ENCODE measurements around the gene HOXA6.

HOXA6 gene

DNA sequence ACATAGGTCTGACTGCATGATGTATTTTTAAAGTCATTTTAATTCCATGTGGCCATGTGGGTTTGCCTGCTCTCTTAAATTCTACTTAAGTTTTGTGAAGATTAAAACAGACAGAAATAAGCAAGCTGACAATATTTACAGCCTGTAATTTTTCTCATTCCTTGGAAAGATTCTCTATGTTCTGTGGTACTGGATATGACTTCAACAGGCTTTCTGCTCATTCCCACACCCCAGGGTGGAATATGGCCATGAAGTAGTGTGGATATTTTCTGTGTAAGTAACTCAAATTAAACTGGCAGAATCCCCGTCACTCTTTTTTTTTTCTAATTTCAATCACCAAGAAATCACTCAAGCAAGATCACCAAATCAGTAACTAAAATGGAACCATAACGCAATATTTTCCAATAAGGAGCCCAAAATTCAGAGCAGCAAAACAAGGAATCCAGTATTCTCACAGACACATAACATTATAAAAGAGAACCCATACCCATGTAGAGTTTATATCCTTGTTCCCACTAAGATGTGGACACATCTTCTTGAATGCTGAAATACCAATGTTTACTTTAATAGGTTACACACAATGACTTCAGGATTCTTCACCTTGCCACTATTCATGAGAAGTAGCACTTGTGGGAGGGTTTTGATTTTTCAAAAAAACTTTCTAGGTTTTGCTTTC, 9.8 kb downstream of the HOXA6 start:
- no peak for DNase-seq (ENCODE audit: low read depth)

DNA sequence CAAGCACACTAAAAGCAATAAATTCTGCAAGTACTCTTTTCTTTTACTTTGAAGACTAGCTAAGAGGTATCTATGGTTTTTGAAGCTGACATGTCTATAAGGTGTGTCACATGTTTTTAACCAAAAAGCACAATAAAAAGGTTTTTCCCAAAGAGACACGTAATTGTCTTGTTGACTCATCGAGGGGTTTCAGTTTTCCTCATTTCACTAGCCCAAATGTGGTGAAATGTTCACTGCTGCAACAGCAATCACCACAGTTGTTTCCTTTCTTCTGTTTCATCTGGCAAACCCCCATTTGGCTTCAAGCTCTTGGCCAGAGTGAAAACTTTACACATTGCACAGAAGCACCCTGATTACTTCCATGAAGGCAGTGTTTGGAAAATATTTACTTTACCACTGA, 13.2 kb downstream of the HOXA6 start:
- DNase-seq (ENCODE audit: low read depth), result no peak

DNA sequence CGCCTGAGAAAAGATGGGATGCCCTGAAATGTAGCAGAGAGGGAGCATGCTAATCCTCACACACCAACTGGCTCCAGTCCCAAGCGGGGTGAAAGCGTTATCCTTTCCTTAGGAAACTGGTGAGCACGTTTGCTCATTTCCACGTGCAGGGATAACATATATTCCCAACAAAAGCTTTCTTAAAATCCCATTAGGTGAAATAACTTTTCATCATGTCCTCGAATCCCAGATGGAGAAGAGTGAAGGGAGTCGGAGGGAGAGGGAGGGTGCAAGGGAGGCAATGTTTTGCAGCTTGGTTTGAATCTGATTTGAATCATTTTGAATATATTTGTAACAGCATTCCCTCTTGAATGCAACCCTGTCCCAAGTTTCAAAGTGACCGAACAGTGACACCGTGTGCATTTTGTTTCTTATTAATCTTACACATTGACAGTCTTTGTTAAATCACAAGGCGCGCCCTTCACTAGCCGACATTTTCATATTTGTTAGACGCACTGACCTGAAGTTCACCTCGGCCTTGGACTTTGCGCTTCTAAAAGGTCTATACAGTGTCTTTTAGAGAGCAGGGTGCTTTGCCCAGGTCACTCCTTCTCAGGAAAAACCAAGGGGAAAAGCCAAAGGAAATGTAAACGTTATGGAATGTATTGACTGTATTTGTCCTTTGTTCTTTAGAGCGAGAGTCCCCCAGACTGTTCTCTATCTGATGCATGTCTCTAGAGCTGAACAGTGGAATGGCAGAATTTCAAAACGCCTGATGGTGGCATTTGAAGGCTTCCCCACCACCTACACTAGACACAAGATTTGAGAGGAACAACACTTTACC, 14.0 kb downstream of the HOXA6 start:
- no peak for DNase-seq (ENCODE audit: low read depth)

- DNase-seq (ENCODE audit: low read depth), result no peak
Observed at GRCh38 chr7:27132978-27133377, 14.6 kb downstream of the HOXA6 start.

DNA sequence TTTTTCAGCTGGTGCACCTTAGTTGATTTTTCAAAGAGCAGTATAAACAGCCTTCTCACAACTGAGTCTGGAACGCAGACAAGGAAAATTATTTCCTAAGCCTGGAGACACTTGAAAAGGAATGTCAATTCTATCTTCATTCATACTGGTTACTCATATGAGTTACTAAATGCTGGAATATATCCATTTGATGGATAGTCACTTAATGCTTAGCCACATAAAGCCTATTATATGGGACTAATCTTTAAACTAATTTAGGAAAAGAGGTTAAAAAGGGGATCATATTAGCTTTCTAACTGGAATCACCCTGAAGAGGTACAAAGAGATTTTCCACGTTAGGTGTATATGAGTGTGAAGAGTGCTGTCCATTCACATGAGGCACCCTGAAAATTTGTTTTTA, 15.4 kb downstream of the HOXA6 start:
- no peak for DNase-seq (ENCODE audit: low read depth)

- DNase-seq (ENCODE audit: low read depth), result no peak
Observed at GRCh38 chr7:27131390-27131819, 16.2 kb downstream of the HOXA6 start.

GRCh38 chr7:27130540-27131389, 16.8 kb downstream of the HOXA6 start, which contains the start of gene HOXA4:
TSS of gene HOXA4 (minus strand) at chr7:27130757. CDS start at chr7:27130733, 24 bp downstream.
- peak; percentile 53 for DNase-seq (ENCODE audit: low read depth)

DNA sequence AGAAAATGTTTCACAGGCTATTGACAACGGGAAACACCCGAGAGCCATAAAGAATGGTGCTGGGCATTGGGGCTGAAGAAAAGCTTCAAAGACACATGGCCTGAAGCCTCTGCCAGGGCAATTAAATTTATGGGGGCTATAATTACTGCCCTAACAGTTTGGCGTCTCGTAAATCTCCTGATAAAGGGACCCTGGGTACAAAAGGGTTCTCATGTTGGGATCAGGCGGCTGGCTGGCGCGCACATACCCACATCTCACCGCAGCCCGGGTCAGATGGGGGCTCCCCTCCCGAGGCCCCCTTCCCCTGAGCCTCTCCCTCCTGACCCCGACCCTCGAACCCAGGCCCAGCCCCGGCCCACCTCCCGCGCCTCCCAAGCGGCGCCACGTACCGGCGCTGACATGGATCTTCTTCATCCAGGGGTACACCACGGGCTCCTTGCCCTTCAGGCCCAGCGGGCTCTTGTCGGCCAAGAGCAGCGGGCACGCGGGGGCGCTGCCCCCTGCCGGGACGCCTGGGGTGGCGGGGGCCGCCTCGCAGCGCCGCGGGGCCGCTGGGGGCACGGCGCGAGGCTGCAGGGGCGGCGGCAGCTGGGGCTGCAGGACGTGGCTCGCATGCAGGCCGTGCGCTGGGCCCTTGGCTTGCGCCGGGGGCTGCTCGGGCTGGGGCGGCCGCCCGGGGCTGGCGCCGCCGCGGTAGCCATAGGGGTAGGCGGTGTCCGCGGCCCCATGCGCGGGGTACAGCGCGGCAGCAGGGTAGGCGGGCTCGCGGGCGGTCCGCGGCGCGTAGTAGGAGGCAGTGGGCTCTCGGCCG, 17.6 kb downstream of the HOXA6 start:
- DNase-seq (ENCODE audit: low read depth), result no peak

DNA sequence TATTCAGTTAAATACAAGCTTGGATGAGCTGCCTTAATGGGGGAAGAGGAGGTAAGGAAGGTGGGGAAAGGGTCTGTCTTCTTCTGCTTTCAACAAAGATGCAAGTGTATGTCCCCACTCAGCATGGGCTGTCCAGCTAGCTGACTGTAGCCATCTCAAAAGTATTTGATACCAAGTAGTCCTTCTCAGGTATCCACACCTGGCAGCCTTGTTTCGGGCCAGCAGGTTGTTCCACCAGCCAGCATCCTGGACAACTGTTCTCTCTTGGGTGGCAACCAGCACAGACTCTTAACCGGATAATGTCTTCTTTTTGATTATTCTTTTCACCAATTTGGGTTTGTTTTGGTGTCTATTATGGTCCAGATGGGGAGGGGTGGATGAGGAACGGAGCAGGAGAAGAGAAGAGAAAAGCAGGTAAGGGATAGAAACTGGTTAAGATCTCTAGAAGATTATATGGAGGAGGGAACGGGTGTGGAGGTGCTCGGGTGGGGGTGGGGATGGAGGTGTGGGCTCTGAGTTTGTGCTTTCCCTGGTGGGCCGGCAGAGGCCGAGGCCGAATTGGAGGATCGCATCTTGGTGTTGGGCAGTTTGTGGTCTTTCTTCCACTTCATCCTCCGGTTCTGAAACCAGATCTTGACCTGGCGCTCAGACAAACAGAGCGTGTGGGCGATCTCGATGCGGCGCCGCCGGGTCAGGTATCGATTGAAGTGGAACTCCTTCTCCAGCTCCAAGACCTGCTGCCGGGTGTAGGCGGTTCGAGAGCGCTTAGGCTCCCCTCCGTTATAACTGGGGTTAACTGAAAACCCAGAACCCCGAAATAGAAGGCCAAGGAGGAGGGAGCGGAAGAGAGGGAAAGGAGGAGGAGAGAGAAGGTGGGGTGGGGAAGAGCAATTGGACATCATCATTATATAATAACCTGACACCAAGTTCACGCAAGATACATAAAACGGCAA, 18.5 kb downstream of the HOXA6 start:
- no peak for DNase-seq (ENCODE audit: low read depth)

GRCh38 chr7:27128034-27128433, 19.5 kb downstream of the HOXA6 start:
- DNase-seq (ENCODE audit: low read depth), result no peak

DNA sequence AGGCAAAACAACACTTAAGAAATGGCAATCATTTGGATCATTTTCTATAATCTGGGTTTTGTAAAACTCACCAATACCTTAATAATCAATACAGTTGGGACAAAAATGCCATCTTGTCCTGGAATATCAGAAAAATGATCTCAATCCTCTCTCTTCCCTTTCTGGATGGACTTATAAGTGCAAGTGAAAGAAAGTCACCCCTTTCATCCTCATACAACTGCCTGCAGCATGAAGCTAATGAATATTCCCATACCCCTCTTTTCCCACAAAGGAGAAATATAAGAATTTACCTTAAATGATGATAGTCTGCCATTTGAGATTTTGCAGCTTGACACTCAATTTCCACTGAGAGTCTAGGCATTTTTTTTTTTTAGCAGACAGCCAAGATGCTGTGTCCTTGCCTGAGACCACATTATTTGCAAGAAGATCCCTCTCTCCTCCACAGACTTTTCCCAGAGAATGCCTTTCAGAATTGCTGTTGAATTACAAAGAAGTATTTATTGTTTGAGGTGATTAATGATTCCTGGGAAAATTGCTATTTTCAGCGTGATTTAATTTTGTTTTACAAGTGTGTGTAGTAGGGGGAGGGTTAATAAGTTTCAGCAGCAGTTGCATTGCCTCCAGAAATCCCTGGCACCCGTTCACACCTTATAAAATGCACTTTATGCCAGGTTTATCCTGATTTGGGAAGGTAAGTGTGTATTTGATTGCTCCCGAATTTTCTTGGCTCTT, 20.8 kb downstream of the HOXA6 start:
- DNase-seq (ENCODE audit: low read depth), result no peak

- no peak for DNase-seq (ENCODE audit: low read depth)
Observed at GRCh38 chr7:27125986-27126394, 21.6 kb downstream of the HOXA6 start.

GRCh38 chr7:27124902-27125689, 22.5 kb downstream of the HOXA6 start:
- no peak for DNase-seq (ENCODE audit: low read depth)

GRCh38 chr7:27124096-27124901, 23.3 kb downstream of the HOXA6 start:
- no peak for DNase-seq (ENCODE audit: low read depth)

DNA sequence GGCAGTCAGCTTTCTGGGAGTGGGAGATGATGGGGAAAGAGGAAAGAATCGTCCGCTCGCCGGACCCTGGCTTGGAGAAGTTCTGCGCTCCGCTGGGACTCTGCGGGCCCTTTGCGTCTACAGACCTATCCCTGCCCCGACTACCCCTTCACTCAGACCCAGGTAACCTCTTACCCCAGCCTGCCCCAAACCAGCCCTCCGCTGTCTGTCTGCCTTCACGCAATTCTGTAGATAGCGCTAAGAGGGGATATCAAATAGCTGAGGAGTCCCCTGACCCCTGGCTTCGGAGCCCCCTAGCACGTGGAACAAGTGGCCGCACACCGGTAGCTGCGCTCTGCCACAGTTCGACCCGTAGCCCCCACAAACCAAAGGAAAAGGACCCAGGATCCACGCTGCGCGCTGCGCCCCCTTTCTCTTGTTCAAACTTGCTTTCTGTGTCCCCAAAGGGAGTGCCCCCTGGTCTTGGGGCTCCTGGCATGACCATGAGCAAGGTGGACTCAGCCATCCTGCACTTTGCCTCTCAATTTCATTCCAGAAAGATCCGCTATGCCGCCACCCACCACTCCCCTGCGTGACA, 24.0 kb downstream of the HOXA6 start:
- DNase-seq (ENCODE audit: low read depth), result no peak

DNA sequence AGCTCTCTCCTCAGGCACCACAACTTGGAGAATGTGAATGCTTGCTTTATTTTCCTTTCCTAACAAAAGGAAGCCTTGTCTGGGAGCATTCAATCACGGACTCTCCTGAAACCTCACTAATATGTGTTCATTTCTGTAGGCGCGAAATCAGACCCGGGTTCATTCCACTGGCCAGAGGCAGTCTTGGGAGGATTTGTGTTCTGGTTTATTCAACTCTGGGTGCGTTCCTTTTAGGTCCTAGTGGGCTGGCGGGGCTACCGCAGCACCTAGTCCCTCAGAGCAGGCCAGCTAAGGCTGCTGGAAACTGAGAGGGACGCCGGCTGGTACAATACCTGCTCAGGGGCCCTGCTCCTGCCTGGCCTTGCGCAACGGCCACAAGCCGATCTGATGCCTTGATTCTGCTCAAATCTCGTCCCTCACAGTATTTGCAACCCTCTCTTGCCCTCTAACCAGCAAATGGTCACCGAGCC, 24.5 kb downstream of the HOXA6 start:
- DNase-seq (ENCODE audit: low read depth), result no peak

DNA sequence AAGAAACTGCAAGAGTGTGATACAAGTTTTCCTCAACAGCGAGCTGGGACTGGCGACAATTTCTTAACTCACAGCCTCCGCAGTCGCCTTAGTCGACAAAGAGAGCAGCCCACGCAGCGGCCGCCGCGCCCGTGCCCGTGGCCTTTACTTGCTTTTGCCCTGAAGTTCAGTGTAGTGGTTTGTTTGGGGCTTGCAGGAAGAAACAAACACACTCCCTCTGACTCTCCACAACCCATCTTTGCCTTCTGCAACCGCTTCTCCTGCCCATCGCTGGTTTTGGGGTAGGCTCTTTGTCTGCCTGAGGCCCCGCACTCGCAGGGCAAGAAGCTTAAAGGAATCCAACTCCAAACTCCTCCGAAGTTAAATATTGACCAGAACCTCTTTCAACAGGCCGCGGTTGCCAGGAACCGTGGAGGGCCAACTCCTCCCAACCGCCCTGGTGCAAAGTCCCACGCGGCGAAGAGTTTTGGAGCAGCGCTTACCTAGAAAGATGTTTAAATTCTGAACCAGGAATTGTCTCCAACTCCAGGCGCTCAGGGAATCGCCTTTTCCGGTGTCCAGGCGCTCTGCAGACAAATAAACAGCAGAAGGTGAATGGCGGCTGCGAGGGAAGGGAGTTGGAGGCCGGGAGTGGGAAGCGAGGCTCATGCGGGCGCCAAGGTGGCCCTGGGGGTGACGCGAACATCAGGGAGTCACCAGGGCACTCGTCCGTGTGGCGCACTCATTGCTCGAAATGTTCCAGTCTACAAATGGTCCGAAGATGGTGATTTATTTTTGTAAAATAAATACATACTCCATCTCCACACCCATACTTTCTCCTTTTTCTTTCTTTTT, 25.3 kb downstream of the HOXA6 start:
- no peak for DNase-seq (ENCODE audit: low read depth)
